B cell (primary cell): ENCODE measurements around the gene SIL1.

Experiments
- CTCF ChIP-seq: fragments of 200-600 bp; IDR thresholded peaks from one replicate; pipeline ENCODE4 v1.8.0; 2022; ENCODE audit warnings: antibody characterized with exemption, mild to moderate bottlenecking
- EZH2 ChIP-seq: IDR thresholded peaks from 2 replicates; pipeline ENCODE4 v1.6.1; 2012; ENCODE audit warnings: borderline replicate concordance, low read depth, mild to moderate bottlenecking, moderate library complexity, low read length; ENCODE audit not compliant: insufficient read depth, poor library complexity, severe bottlenecking

- TF ChIP-seq CTCF (no peak), EZH2 (no peak)
These were observed 30.6 kb downstream of the SIL1 start for GRCh38 chr5:139167533-139167932.
